Small intestine (tissue), 7 donors: ENCODE measurements around the gene SEC61A1. TPM values are rescaled to one million over a fixed set of nuclear protein-coding genes. Genes with fewer than 3 reads are reported as not detected.
A peak's percentile ranks its signal among the peaks of the same experiment; 100 is the strongest.

ENCODE experiments used
- DNase-seq, 2 donors: peaks; one replicate each; pipeline versions ENCODE4 v3.0.0 to v3.0.0-alpha.2; 2013
- FAIRE-seq: peaks from 2 replicates; lab custom pipeline; 2012; peaks lifted over from hg19 to GRCh38; lab: Jason Lieb, UNC
- H3K27ac ChIP-seq, 3 donors: one replicate each; pipeline ENCODE4 v1.5.1; 2013; ENCODE audit warnings: low read length in 2 of 3, mild to moderate bottlenecking in 2 of 3, control low read depth in 1 of 3, inconsistent platforms in 1 of 3, low read depth in 1 of 3, moderate library complexity in 1 of 3
- H3K27me3 ChIP-seq, 3 donors: one replicate each; pipeline ENCODE4 v1.6.1; 2013; ENCODE audit warnings: low read length in 3 of 3, inconsistent platforms in 1 of 3; ENCODE audit not compliant: control insufficient read depth in 3 of 3, insufficient read depth in 3 of 3
- H3K36me3 ChIP-seq, 3 donors: one replicate each; pipeline ENCODE4 v1.6.1; 2013; ENCODE audit warnings: low read length in 3 of 3, inconsistent platforms in 1 of 3, low read depth in 1 of 3, mild to moderate bottlenecking in 1 of 3, moderate library complexity in 1 of 3; ENCODE audit not compliant: control insufficient read depth in 3 of 3, insufficient read depth in 2 of 3
- H3K4me1 ChIP-seq, 3 donors: one replicate each; pipeline ENCODE4 v1.6.1; 2013; ENCODE audit warnings: low read length in 2 of 3, inconsistent platforms in 1 of 3, low read depth in 1 of 3, mild to moderate bottlenecking in 1 of 3, moderate library complexity in 1 of 3; ENCODE audit not compliant: control insufficient read depth in 3 of 3, insufficient read depth in 2 of 3
- H3K4me3 ChIP-seq, 3 donors: one replicate each; pipeline ENCODE4 v1.5.1; 2013; ENCODE audit warnings: low read length in 3 of 3, control low read depth in 1 of 3, inconsistent platforms in 1 of 3, low read depth in 1 of 3, mild to moderate bottlenecking in 1 of 3, moderate library complexity in 1 of 3
- H3K9me3 ChIP-seq, 2 donors: one replicate each; pipeline ENCODE4 v1.6.1; 2013; ENCODE audit warnings: low read depth in 1 of 2, low read length in 1 of 2; ENCODE audit not compliant: control insufficient read depth in 2 of 2, insufficient read depth in 1 of 2
- WGBS, 3 donors: extraction: QIAGEN DNeasy Blood & Tissue Kit; methylation state at CpG; one replicate each; pipeline ENCODE4 v1.1.7; 2013; 5-methylcytosine and 5-hydroxymethylcytosine counted together
- polyA plus RNA-seq, 4 donors: library from polyadenylated mRNA; stranded (reverse) in 3 of 4; unstranded in 1 of 4; fragments of 200-250 nt in 3 of 4; fragments of 120-200 nt in 1 of 4; gene quantifications; one replicate each; pipeline versions ENCODE4 v1.2.1 to v1.2.3, GENCODE V29; 2013
- donor health status: healthy with polysubstance abuse.
- donor health status: control.
- donor health status: control.
- donor health status: Bipolar disorder and iron deficiency.
- donor health status: healthy.

SEC61A1 gene
- polyA plus RNA-seq, 4 donors, result 52.1 to 203 (median 120) TPM

- H3K4me3 ChIP-seq, result no peak overlapping the region
- H3K4me1 ChIP-seq, result peaks cover 0 to 10% (median 2%) of the 10 kb centered on the region in 3 donors
- H3K36me3 ChIP-seq, result peaks cover 32 to 73% (median 39%) of the 10 kb centered on the region in 3 donors
- 89 to 93% (median 91%) methylated on average over 13 of the region's 13 CpGs for WGBS, 3 donors
- H3K9me3 ChIP-seq, result no peaks in the 10 kb centered on the region
- no peak for DNase-seq
- peaks cover 0 to 4% (median 0%) of the 10 kb centered on the region in 3 donors for H3K27me3 ChIP-seq
- no peak overlapping the region for H3K27ac ChIP-seq
- no peak for FAIRE-seq
Observed at GRCh38 chr3:128070898-128071591, 18.8 kb downstream of the SEC61A1 start.

- peaks cover 0 to 16% (median 2%) of the 10 kb centered on the region in 3 donors for H3K4me1 ChIP-seq
- H3K27me3 ChIP-seq, result peaks cover 0 to 11% (median 0%) of the 10 kb centered on the region in 3 donors
- DNase-seq, result no peak
- no peak for FAIRE-seq
- H3K9me3 ChIP-seq, result no peaks in the 10 kb centered on the region
- no peak overlapping the region for H3K27ac ChIP-seq
- peaks cover 26 to 65% (median 35%) of the 10 kb centered on the region in 3 donors for H3K36me3 ChIP-seq
- no peak overlapping the region for H3K4me3 ChIP-seq
- WGBS, 3 donors, result 82 to 88% (median 83%) methylated on average over 11 of the region's 11 CpGs
Observed at GRCh38 chr3:128071771-128072453, 19.7 kb downstream of the SEC61A1 start.

GRCh38 chr3:128072454-128073184 lies 20.4 kb downstream of the SEC61A1 start:
- H3K27ac ChIP-seq, result no peak overlapping the region
- DNase-seq (no peak), FAIRE-seq (no peak)
- H3K9me3 ChIP-seq, result no peaks in the 10 kb centered on the region
- H3K36me3 ChIP-seq, result peaks cover 19 to 58% (median 28%) of the 10 kb centered on the region in 3 donors
- H3K4me3 ChIP-seq, result no peak overlapping the region
- peaks cover 0 to 21% (median 2%) of the 10 kb centered on the region in 3 donors for H3K4me1 ChIP-seq
- H3K27me3 ChIP-seq, result peaks cover 0 to 11% (median 0%) of the 10 kb centered on the region in 3 donors
- WGBS, 3 donors, result 79 to 91% (median 90%) methylated on average over 13 of the region's 13 CpGs

GRCh38 chr3:128073185-128073725 lies 21.0 kb downstream of the SEC61A1 start:
- Histone ChIP-seq H3K4me1 (peaks cover 0 to 21% (median 2%) of the 10 kb centered on the region in 3 donors), H3K9me3 (no peaks in the 10 kb centered on the region), H3K27ac (no peak overlapping the region), H3K36me3 (peaks cover 13 to 54% (median 22%) of the 10 kb centered on the region in 3 donors), H3K4me3 (no peak overlapping the region), H3K27me3 (peaks cover 0 to 11% (median 0%) of the 10 kb centered on the region in 3 donors)
- FAIRE-seq (no peak), DNase-seq (no peak)
- WGBS, 3 donors, result 73 to 93% (median 85%) methylated on average over 6 of the region's 6 CpGs

- peaks cover 9 to 52% (median 17%) of the 10 kb centered on the region in 3 donors for H3K36me3 ChIP-seq
- H3K4me3 ChIP-seq, result no peak overlapping the region
- no peaks in the 10 kb centered on the region for H3K9me3 ChIP-seq
- peaks cover 0 to 11% (median 0%) of the 10 kb centered on the region in 3 donors for H3K27me3 ChIP-seq
- DNase-seq (no peak), FAIRE-seq (no peak)
- H3K27ac ChIP-seq, result no peak overlapping the region
- 81 to 97% (median 93%) methylated on average over 2 of the region's 2 CpGs for WGBS, 3 donors
- H3K4me1 ChIP-seq, result peaks cover 0 to 21% (median 2%) of the 10 kb centered on the region in 3 donors
Observed at GRCh38 chr3:128073807-128074206, 21.6 kb downstream of the SEC61A1 start.

- H3K27ac ChIP-seq, result peak overlapping the region in 1 of 3 donors; percentile 68
- H3K9me3 ChIP-seq, result no peaks in the 10 kb centered on the region
- H3K36me3 ChIP-seq, result peaks cover 3 to 53% (median 17%) of the 10 kb centered on the region in 3 donors
- 5 to 30% (median 17%) methylated on average over 7 of the region's 7 CpGs for whole genome bisulfite sequencing, 3 donors
- H3K27me3 ChIP-seq, result peaks cover 0 to 11% (median 0%) of the 10 kb centered on the region in 3 donors
- peaks cover 0 to 21% (median 2%) of the 10 kb centered on the region in 3 donors for H3K4me1 ChIP-seq
- DNase-seq (no peak), FAIRE-seq (no peak)
- H3K4me3 ChIP-seq, result peak overlapping the region in 1 of 3 donors; percentile 14
Observed at GRCh38 chr3:128074851-128075521, 22.7 kb downstream of the SEC61A1 start.

- peak; percentile 87 to 96 for DNase-seq
- Histone ChIP-seq H3K9me3 (no peaks in the 10 kb centered on the region), H3K27ac (peak overlapping the region in 1 of 3 donors; percentile 68), H3K27me3 (peaks cover 0 to 11% (median 0%) of the 10 kb centered on the region in 3 donors), H3K4me1 (peaks cover 0 to 21% (median 2%) of the 10 kb centered on the region in 3 donors), H3K36me3 (peaks cover 2 to 46% (median 10%) of the 10 kb centered on the region in 3 donors), H3K4me3 (peak overlapping the region; percentile 17 to 57 (median 39))
- FAIRE-seq, result no peak
- 2 to 5% (median 3%) methylated on average over 48 to 78 of the region's 78 CpGs for WGBS, 3 donors
Observed at GRCh38 chr3:128075522-128076482, 23.6 kb downstream of the SEC61A1 start.
